Smooth muscle cell of bladder (primary cell): Measurements from ENCODE around the gene TXN2. TPM values are rescaled to one million over a fixed set of nuclear protein-coding genes. Genes with fewer than 3 reads are reported as not detected.

Experiments used
- total RNA-seq: library from RNA; depleted of rRNA; stranded (reverse); fragments of >200 nt; gene quantifications from 2 replicates; pipeline ENCODE4 v1.2.3, GENCODE V29; 2014

The TXN2 gene, protein sequence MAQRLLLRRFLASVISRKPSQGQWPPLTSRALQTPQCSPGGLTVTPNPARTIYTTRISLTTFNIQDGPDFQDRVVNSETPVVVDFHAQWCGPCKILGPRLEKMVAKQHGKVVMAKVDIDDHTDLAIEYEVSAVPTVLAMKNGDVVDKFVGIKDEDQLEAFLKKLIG
- total RNA-seq, result 21.8 and 30.0 TPM in 2 replicates

DNA sequence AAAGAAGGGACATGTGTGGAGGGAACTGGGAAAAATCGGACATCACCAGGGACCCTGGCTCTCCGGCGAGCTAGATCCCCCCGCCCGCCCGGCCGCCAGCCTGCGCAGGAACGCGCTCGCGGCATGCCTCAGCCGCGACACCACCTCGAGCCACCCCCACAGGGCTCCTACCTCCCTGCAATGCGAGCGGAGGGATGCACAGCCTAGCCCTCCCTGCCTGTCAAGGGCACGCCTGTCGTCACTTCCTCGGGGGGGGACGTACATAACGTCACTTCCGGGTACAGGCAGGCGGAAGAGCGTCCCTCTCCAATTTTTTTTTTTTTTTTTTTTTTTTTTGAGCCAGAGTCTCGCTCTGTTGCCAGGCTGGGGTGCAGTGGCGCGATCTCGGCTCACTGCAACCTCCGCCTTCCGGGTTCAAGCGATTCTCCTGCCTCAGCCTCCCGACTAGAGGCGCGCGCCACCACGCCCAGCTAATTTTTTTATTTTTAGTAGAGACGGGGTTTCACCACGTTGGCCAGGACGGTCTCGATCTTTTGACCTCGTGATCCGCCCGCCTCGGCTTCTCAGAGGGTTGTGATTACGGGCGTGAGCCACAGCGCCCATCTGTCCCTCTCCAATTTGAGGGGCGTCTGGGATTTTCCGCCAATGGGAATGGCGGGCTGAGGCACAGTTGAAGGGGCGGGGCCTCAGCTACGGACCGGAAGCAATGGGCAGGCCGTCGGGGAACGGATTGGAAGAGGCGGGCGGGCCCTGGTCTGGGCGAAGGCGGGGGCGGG is at the start of gene TXN2:
Gene TXN2 (minus strand): TSS at position 248 of the 776 bp plus-strand sequence. CDS start 803 bp downstream, outside the sequence.

GRCh38 chr22:36528795-36529751 is 47.6 kb upstream of the TXN2 start, which contains the start of gene EIF3D:
Gene EIF3D, minus strand, starts transcription at chr22:36529166. Its CDS starts 3,045 bp downstream, at chr22:36526121.

GRCh38 chr22:36506637-36507517 is 25.4 kb upstream of the TXN2 start, which contains the start of gene FOXRED2:
Gene FOXRED2, minus strand, starts transcription at chr22:36507040. Its CDS starts 618 bp downstream, at chr22:36506422.

Other genes with a start within 250 kb of the TXN2 start
- 37.4 and 46.2 TPM in 2 replicates for gene APOL2, start 242.1 kb downstream of the TXN2 start, total RNA-seq
- gene APOL1, start 228.5 kb downstream of the TXN2 start, total RNA-seq, result 30.2 and 44.3 TPM in 2 replicates
- gene MYH9, start 93.7 kb downstream of the TXN2 start, total RNA-seq, result 375 and 451 TPM in 2 replicates
- 1.8 and 3.0 TPM in 2 replicates for gene FOXRED2, start 25.4 kb upstream of the TXN2 start, total RNA-seq
- gene EIF3D, start 47.5 kb upstream of the TXN2 start, total RNA-seq, result 406 and 414 TPM in 2 replicates
- not detected in 2 replicates for gene CACNG2, start 222.1 kb upstream of the TXN2 start, total RNA-seq